ENCODE measurements around the gene SH3BGRL3.
"Not testable (repeated sequence)": the region's sequence is repeated elsewhere in the genome, so short reads cannot be mapped to it uniquely, and the experiment has no call there.

Gene SH3BGRL3

DNA sequence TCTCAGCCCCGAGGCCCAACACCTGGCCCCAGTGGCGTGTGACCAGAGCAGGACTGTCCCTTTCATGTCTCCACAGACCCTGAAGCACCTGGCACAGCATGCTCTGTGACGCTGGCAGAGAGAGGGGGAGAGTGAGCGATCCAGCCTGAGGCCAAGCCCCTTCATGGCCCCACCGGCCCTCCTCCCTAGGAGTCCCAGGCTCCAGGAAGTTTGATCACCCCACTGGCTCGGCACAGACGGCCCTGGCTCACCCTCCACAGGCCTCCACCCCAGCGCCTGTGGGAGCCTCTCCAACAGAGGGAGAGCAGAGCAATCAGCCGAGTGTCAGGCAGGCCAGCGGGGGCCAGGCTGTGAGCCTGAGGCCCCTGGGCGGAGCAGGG is 11.0 kb downstream of the SH3BGRL3 start:
- TF ChIP-seq, protein P1, sequence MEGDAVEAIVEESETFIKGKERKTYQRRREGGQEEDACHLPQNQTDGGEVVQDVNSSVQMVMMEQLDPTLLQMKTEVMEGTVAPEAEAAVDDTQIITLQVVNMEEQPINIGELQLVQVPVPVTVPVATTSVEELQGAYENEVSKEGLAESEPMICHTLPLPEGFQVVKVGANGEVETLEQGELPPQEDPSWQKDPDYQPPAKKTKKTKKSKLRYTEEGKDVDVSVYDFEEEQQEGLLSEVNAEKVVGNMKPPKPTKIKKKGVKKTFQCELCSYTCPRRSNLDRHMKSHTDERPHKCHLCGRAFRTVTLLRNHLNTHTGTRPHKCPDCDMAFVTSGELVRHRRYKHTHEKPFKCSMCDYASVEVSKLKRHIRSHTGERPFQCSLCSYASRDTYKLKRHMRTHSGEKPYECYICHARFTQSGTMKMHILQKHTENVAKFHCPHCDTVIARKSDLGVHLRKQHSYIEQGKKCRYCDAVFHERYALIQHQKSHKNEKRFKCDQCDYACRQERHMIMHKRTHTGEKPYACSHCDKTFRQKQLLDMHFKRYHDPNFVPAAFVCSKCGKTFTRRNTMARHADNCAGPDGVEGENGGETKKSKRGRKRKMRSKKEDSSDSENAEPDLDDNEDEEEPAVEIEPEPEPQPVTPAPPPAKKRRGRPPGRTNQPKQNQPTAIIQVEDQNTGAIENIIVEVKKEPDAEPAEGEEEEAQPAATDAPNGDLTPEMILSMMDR (IDR thresholded peaks at IDR 0.05; ENCODE audit: control insufficient read depth, insufficient read depth, low read depth, low read length, missing control alignments) = no peak
- no peak for DNase-seq (ENCODE audit: low read depth)
- no peak overlapping the region for H3K4me3 ChIP-seq (ENCODE audit: control insufficient read depth, low read depth, low read length)

DNA sequence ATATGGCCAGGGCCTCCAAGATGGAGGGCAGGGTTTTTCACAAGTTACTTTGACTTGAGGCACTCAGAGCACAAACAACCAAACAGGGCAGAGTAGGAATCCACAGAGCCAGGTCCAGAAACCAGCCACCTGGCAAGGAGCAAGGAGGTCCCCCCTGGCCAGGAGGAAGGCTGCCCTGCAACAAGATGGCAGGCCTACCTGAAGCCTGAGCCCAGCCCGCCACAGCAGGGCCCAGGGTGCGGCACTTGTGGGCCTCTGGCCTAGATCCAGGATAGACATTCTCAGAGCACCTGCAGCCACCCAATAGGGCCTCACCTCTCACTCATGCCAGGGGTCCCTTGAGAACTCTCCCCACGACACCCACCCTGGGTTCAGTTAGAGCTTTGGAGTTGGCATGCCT is 11.5 kb downstream of the SH3BGRL3 start:
- TF ChIP-seq, protein P1 (IDR thresholded peaks at IDR 0.05; ENCODE audit: control insufficient read depth, insufficient read depth, low read depth, low read length, missing control alignments) = no peak
- no peak overlapping the region for H3K4me3 ChIP-seq (ENCODE audit: control insufficient read depth, low read depth, low read length)
- no peak for DNase-seq (ENCODE audit: low read depth)

DNA sequence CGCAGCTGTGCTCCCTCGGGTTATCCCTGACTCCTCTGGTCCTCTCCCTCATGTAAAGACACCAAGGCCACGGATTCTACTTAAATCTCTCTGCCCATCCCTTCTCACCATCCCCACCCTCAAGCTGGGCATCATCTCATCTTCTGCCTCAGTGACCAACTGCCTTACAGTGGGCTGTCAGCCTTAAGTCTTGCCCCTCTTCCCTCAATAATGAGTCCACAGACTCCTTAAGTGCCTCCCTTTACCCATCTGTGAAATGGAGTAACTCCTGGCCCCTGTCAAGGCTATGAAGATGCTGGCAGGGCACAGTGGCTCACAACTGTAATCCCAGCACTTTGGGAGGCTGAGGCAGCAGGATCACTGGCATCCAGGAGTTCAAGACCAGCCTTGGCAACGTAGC is 12.1 kb downstream of the SH3BGRL3 start:
- no peak overlapping the region for H3K4me3 ChIP-seq (ENCODE audit: control insufficient read depth, low read depth, low read length)
- TF ChIP-seq, protein P1 (IDR thresholded peaks at IDR 0.05; ENCODE audit: control insufficient read depth, insufficient read depth, low read depth, low read length, missing control alignments) = no peak
- DNase-seq (ENCODE audit: low read depth) = no peak

DNA sequence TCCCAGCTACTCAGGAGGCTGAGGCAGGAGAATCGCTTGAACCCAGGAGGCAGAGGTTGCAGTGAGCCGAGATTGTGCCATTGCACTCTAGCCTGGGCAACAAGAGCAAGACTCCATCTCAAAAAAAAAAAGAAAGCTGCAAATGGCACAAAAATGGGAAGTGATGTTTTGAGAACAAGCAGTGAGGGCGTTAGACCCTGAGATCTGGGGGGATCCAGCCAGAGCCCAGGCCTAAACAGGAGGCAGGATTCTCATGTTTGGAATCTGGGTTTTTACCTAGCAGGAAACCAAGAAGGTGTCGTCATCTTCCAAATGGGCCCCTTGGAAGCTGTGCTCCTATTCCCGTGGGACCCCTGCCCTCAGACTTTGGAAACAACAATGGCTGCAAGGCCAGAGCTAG is 12.8 kb downstream of the SH3BGRL3 start:
- not testable (repeated sequence) for DNase-seq (ENCODE audit: low read depth); H3K4me3 ChIP-seq (ENCODE audit: control insufficient read depth, low read depth, low read length)

DNA sequence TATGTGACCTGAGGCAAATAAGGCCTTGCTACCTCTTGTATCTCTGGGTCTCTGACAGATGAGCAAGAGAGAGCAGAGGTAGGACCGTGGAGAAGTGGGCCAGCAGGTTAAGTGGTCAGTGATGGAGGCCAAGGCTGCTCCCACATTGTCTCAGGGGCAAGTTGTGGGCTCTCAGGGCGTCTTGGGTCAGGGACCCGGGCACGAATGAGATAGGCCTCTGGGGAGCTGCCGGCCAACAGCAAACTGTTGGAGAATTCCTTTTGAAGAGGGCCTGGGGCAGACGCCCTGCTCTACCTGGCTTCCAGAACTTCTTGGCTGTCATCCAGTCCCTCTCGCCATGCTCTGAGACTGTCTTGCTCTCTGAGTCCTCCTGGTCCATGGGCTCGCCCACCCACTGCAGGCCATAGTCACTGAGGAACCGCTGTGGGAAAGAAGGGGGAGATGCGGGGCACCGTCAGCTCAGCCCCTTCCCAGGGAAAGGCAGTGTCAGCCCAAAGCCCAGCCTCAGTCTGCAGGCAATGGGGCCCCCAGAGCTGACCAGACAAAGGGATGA is 14.1 kb downstream of the SH3BGRL3 start:
- TF ChIP-seq, protein P1 (IDR thresholded peaks at IDR 0.05; ENCODE audit: control insufficient read depth, insufficient read depth, low read depth, low read length, missing control alignments) = no peak
- DNase-seq (ENCODE audit: low read depth) = no peak
- no peak overlapping the region for H3K4me3 ChIP-seq (ENCODE audit: control insufficient read depth, low read depth, low read length)

DNA sequence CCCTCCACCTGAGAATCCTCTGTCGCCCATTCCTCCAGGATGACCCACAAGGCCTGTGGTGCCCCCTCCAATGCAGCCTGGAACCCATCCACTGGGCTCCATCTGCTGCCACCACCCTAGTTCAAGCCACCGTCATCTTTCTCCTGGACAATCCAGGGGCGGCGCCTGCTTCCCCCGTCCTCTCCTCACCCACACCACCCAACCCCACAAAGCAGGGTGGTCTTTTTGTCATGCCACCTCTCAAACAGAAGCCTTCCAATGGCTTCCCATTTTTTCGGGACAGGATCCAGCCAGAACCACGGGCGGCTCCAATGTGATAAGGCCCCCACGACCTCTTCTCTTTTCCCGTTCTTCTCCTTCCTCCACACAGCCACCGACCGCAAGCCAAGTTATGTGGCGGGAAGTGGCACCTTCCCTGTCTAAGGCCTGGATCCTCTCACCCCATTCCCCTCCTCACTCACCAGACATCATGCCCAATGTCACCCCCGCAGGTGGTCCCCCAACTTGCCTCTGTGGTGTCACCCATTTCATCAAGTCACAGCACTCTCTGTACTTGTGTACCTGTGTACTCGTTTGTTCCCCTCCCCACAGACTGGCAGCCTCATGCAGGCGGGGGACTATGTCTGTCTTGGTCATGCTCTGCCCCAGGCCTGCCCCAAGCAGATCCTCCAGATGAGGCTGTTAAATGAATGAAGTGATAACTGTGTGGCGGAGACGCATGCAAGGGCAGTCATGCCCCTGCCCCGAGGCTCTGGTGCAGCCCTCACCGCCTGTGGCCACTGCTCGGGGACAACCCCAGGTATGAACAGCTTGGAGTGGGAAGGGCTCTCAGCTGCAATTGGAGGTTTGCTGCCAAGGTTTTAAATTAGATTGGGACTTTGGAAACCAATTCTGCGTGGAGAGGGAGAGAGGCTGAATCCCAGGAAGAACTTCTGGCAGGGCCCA is 15.6 kb downstream of the SH3BGRL3 start:
- no peak for DNase-seq (ENCODE audit: low read depth)
- H3K4me3 ChIP-seq (ENCODE audit: control insufficient read depth, low read depth, low read length) = no peak overlapping the region
- TF ChIP-seq, protein P1 (IDR thresholded peaks at IDR 0.05; ENCODE audit: control insufficient read depth, insufficient read depth, low read depth, low read length, missing control alignments) = no peak

DNA sequence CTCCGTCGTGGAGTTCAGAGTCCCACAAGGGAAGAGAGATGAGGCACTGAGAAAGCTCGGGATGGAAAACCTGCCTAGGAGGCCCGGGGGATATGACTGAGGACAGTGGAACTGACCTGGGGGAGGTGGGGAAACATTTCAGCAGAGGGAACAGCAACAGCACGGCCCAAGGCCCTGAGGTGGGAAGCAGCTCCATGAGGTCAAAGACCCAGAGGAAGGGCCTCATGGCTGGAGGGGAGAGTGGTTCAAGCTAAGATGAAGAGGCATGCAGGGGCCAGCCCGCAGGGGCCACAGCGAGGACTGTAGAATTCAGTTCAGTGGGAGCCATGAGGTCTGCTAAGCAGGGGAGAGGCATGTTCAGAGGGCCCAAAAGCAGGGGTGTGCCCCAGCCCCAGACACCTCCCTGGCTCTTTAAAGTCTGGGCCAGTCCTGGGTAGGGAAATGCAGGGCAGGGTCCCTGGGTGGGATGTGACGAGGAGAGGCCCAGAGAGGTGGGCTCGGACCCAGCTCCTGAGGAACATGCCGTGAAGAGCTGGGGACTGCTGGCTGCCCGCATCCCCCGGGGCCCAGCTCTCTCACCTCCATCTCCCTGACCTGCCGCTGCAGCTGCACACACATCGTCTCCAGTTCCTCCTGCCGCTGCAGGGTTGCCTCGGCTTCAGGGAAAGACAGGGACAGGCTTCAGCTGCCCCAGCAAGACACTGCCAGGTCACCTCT is 16.6 kb downstream of the SH3BGRL3 start:
- no peak for DNase-seq (ENCODE audit: low read depth)
- H3K4me3 ChIP-seq (ENCODE audit: control insufficient read depth, low read depth, low read length) = no peak overlapping the region
- TF ChIP-seq, protein P1 (IDR thresholded peaks at IDR 0.05; ENCODE audit: control insufficient read depth, insufficient read depth, low read depth, low read length, missing control alignments) = no peak

Measured in AG09309 (cell line).